ENCODE results near the gene RPRD1B. TPM values are rescaled to one million over a fixed set of nuclear protein-coding genes. Genes with fewer than 3 reads are reported as not detected.

The RPRD1B gene
- polyA plus RNA-seq, 2 of the 4 experiments (the other 2 are of a cell fraction): 16.4 to 28.4 TPM

DNA sequence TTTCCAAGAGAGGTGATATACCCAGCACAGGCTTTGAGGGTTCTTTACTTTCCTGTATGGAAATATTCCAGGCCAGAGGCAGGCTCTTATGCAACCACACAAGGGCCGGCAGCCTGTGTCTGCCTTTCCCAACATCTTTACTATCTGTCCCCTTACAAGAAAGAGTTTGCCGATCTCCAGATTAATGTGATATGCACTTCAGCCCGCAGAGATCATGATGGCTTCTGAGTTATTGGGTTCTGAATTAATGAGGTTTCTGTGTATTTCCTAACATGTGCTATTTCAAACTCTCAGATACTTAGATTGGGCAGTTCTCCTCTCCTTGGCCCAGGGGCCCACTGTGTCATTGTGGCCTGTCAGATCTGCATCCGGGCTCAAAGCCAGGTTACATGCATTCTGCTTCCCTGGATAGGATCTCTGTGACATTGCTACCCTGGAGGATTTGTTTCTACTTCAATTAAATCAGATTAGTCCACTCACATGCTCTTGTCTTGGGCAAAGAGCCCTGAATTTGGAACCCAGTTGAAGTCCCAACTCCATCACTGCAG, 75.0 kb downstream of the RPRD1B start:
- no peak for ATAC-seq
- ChIA-PET POLR2A (no interaction called here), CTCF (interaction anchor here (1.2 to 3.0 kb wide), 5 partner anchors 38 to 113 kb away, joined by 3 to 24 read pairs (median 6); no protein-coding TSS in a partner anchor)
- peak overlapping the region; percentile 80 to 88 for H3K27ac ChIP-seq
- H3K4me2 ChIP-seq: peak overlapping the region; percentile 64; the same call in 2 of the 3 replicates
- no peaks in the 10 kb centered on the region for H3K9me3 ChIP-seq
- DNase-seq (ENCODE audit: low read depth in 1 of 2, low spot score in 1 of 2): no peak
- no peak overlapping the region for H3K4me3 ChIP-seq
- 86% methylated on average over 4 of the region's 4 CpGs for WGBS (ENCODE audit: missing lambda C conversion rate)
- peaks cover 47% of the 10 kb centered on the region for H3K4me1 ChIP-seq
- TF ChIP-seq, protein P1, sequence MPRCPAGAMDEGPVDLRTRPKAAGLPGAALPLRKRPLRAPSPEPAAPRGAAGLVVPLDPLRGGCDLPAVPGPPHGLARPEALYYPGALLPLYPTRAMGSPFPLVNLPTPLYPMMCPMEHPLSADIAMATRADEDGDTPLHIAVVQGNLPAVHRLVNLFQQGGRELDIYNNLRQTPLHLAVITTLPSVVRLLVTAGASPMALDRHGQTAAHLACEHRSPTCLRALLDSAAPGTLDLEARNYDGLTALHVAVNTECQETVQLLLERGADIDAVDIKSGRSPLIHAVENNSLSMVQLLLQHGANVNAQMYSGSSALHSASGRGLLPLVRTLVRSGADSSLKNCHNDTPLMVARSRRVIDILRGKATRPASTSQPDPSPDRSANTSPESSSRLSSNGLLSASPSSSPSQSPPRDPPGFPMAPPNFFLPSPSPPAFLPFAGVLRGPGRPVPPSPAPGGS (IDR thresholded peaks at IDR 0.05): no peak
- 0 out of 4 replicates have a peak, but pooled peaks of 1 of the 2 experiments have one; percentile 23 for TF ChIP-seq CEBPB (IDR thresholded peaks at IDR 0.05)
- FAIRE-seq: no peak

DNA sequence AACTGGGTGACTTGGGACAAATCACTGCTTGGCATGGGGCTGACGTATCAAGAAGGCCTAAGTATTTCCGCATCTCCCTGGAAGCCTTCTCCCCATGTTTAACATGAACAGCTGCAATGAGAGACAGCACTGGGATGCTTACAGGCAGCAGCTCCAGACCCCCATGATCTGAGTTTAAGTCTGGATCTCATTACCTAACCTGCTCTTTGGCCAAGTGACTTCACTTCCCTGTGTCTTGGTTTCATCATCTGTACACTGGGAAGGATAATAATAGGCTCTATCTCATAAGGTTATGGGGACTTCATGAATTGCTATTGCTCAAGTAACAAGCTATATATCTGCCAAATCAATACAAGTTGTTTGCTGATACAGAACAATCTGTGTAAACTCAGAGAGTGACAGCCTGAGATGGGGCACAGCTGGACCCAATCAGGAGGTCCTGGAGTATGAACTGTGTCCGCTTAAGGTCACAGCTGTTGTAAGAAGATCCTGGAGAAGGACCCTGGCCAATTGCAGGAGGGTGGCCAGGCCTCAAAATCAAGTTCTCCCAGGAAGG, 75.5 kb downstream of the RPRD1B start:
- peaks cover 53% of the 10 kb centered on the region for H3K4me1 ChIP-seq
- H3K4me3 ChIP-seq: no peak overlapping the region
- CTCF ChIA-PET: interaction anchor here (0.9 to 3.0 kb wide), 11 partner anchors 18 to 113 kb away, joined by 3 to 24 read pairs (median 4); no protein-coding TSS in a partner anchor
- no peaks in the 10 kb centered on the region for H3K9me3 ChIP-seq
- 77% methylated on average over 2 of the region's 3 CpGs for WGBS (ENCODE audit: missing lambda C conversion rate)
- peak overlapping the region; percentile 64 for H3K4me2 ChIP-seq
- no peak for TF ChIP-seq CHD2 (IDR thresholded peaks at IDR 0.05; ENCODE audit: low read length, partially characterized antibody)
- TF ChIP-seq NR3C1 (IDR thresholded peaks at IDR 0.05): no peak
- TF ChIP-seq CHD4 (IDR thresholded peaks at IDR 0.05; ENCODE audit: borderline replicate concordance): no peak
- TF ChIP-seq KDM5A (IDR thresholded peaks at IDR 0.05): no peak
- TF ChIP-seq POLR2AphosphoS2 (conservative IDR thresholded peaks at IDR 0.05; ENCODE audit: low read length): no peak
- POLR2A ChIA-PET: interaction anchor here (1.1 to 2.3 kb wide), 2 partner anchors 48 to 51 kb away, joined by 3 to 6 read pairs; no protein-coding TSS in a partner anchor
- ATAC-seq (no peak), DNase-seq (ENCODE audit: low read depth in 1 of 2, low spot score in 1 of 2) (no peak), FAIRE-seq (no peak)
- peak overlapping the region; percentile 80 to 88 for H3K27ac ChIP-seq

DNA sequence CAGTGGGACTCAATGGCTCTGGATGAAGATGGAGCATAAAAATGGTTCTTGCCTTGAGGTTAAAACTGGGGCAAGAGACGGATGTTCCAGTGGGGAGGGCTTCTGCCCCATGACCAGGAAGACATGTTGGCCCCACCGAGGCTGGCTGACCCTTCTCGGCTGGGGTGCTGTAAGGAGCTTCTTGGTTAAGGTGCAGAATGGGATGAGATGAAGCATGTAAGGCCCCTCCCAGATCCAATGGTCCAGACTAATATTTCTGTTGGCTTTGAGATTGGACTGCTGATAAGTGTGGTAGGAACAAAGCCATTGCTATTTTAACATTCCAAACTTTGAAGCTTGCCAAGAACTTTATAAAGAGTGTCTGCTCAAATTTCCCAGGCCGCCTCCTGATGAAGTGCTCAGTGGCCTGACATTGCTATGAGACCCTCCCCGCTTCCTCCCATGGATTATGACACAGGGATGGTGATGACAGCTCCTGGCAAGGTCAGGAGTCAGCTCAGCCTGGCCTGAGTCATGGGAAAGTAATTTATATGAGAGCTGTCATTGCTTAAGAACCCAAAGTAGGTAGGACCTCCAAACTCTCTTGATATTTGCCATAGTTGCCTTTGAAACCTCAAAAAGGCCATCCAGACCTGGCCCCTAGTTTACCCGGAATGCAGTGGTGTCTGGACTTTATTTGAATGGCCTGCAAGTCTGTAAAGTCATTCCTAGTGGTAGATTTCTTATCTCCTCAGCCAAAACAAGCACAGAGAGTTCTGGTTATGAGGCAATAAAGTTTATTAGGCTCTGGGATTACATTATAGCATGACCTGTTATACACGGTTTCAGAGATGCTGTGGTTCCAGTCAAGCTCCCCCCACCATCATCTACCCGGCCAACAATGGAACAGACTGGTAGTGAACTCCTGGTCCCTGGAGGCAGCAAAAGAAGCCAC, 76.3 kb downstream of the RPRD1B start:
- FAIRE-seq (no peak), ATAC-seq (peak; percentile 80 to 82), DNase-seq (ENCODE audit: low read depth in 1 of 2, low spot score in 1 of 2) (peak; percentile 77 to 92)
- no peaks in the 10 kb centered on the region for H3K9me3 ChIP-seq
- WGBS (ENCODE audit: missing lambda C conversion rate): 29% methylated on average over 8 of the region's 8 CpGs
- ChIA-PET POLR2A (interaction anchor here (0.6 to 2.3 kb wide), 5 partner anchors 15 to 117 kb away, joined by 3 to 6 read pairs (median 3); no protein-coding TSS in a partner anchor), CTCF (interaction anchor here (0.8 to 3.0 kb wide), 17 partner anchors 13 to 546 kb away, joined by 3 to 24 read pairs (median 3); no protein-coding TSS in a partner anchor)
- no peak overlapping the region for H3K4me3 ChIP-seq
- TF ChIP-seq, protein P2, sequence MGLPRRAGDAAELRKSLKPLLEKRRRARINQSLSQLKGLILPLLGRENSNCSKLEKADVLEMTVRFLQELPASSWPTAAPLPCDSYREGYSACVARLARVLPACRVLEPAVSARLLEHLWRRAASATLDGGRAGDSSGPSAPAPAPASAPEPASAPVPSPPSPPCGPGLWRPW (IDR thresholded peaks at IDR 0.05): peak; percentile 76
- no peak for TF ChIP-seq MYC (IDR thresholded peaks at IDR 0.05; ENCODE audit: borderline replicate concordance, low read length)
- TF ChIP-seq JUN (IDR thresholded peaks at IDR 0.05): peak; percentile 90 to 93
- TF ChIP-seq JUNB (IDR thresholded peaks at IDR 0.05): peak; percentile 91
- no peak for TF ChIP-seq EHMT2 (IDR thresholded peaks at IDR 0.05; ENCODE audit: low read depth)
- TF ChIP-seq USF2 (IDR thresholded peaks at IDR 0.05): no peak
- TF ChIP-seq FOSL2 (IDR thresholded peaks at IDR 0.05): peak; percentile 86
- peak; percentile 89 for TF ChIP-seq FOSL2 (CRISPR knock-in tag; IDR thresholded peaks at IDR 0.05)
- TF ChIP-seq, protein P3, sequence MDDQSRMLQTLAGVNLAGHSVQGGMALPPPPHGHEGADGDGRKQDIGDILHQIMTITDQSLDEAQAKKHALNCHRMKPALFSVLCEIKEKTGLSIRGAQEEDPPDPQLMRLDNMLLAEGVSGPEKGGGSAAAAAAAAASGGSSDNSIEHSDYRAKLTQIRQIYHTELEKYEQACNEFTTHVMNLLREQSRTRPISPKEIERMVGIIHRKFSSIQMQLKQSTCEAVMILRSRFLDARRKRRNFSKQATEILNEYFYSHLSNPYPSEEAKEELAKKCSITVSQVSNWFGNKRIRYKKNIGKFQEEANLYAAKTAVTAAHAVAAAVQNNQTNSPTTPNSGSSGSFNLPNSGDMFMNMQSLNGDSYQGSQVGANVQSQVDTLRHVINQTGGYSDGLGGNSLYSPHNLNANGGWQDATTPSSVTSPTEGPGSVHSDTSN (IDR thresholded peaks at IDR 0.05): peak; percentile 70; the same call in 1 of the 2 replicates
- TF ChIP-seq EP300 (IDR thresholded peaks at IDR 0.05): peak; percentile 84 to 91
- TF ChIP-seq, protein P1 (IDR thresholded peaks at IDR 0.05): peak; percentile 66; the same call in 1 of the 3 replicates
- TF ChIP-seq CEBPB (IDR thresholded peaks at IDR 0.05): peak; percentile 83 to 93
- peak; percentile 93 for TF ChIP-seq GATA3 (IDR thresholded peaks at IDR 0.05; ENCODE audit: borderline replicate concordance)
- TF ChIP-seq POLR2AphosphoS2 (conservative IDR thresholded peaks at IDR 0.05; ENCODE audit: low read length): no peak
- peak in 1 of 2 experiments; percentile 33; a peak in 1 of 5 replicates for TF ChIP-seq RAD21 (conservative IDR thresholded peaks at IDR 0.05 in 1 of 2, IDR thresholded peaks at IDR 0.05 in 1 of 2)
- peak; percentile 66 for TF ChIP-seq MAX (IDR thresholded peaks at IDR 0.05)
- peak; percentile 6 for TF ChIP-seq MAFK (IDR thresholded peaks at IDR 0.05; ENCODE audit: partially characterized antibody)
- 0 out of 3 replicates have a peak, but pooled peaks have one; percentile 28 for TF ChIP-seq SMC3 (IDR thresholded peaks at IDR 0.05)
- TF ChIP-seq EHF (CRISPR knock-in tag; IDR thresholded peaks at IDR 0.05): no peak
- H3K4me1 ChIP-seq: peaks cover 57% of the 10 kb centered on the region
- peak overlapping the region; percentile 80 to 88 for H3K27ac ChIP-seq
- peak overlapping the region; percentile 64 for H3K4me2 ChIP-seq

Measured in A549 (cell line).